K562 (cell line): ENCODE results near the gene MAGI1. TPM values are rescaled to one million over a fixed set of nuclear protein-coding genes. Genes with fewer than 3 reads are reported as not detected.

ENCODE experiments used
- ATAC-seq: fragments of 200-7000 bp; cut with Tn5 transposase; 3 replicates; pipeline ENCODE4 v1.9.1; 2020; ENCODE audit warnings: moderate library complexity
- BruUV-seq: library from RNA; stranded (reverse); fragments of 400-500 nt; replicated peaks from 2 replicates; lab custom pipeline; 2021; lab: Mats Ljungman, UMichigan
- CTCF ChIA-PET: fragments of 300-600 bp; formaldehyde crosslinking; extraction: SDS; loops from one replicate; lab custom pipeline; 2021; ENCODE audit warnings: low intra/inter-chr PET ratio; lab: Yijun Ruan, JAX
- POLR2A ChIA-PET: fragments of 300-600, 350-650 bp; sonication (Branson Sonifier 250); formaldehyde crosslinking; extraction: SDS; loops from one replicate; lab custom pipeline; 2021; ENCODE audit warnings: antibody characterized with exemption, inconsistent platforms; lab: Yijun Ruan, JAX
- DNase-seq, 4 experiments: peaks; one replicate each; pipeline versions ENCODE4 v3.0.0 to v3.0.0-alpha.2; 2011 to 2018; ENCODE audit warnings: low spot score in 3 of 4, mixed read lengths in 3 of 4; ENCODE audit errors: extremely low read depth in 1 of 4
- FAIRE-seq: peaks from 2 replicates; lab custom pipeline; 2011; peaks lifted over from hg19 to GRCh38; lab: Jason Lieb, UNC
- H2AFZ ChIP-seq: 2 replicates; pipeline ENCODE4 v1.6.0; 2011; ENCODE audit warnings: low read depth, low read length, control low read depth, inconsistent platforms
- H3K27ac ChIP-seq: fragments of 200-600 bp; 3 replicates; pipeline ENCODE4 v1.8.0; 2011; ENCODE audit warnings: low read depth, mild to moderate bottlenecking, control low read depth, inconsistent platforms, low read length, moderate library complexity, mixed read lengths; ENCODE audit errors: extremely low read depth
- H3K27me3 ChIP-seq, 2 experiments: fragments of 300-600 bp in 1 of 2; 2 replicates in 1 of 2; 3 replicates in 1 of 2; pipeline versions ENCODE4 v1.6.0 to v1.8.0; 2011; ENCODE audit warnings: inconsistent platforms in 2 of 2, low read length in 2 of 2, mild to moderate bottlenecking in 1 of 2, mixed read lengths in 1 of 2, moderate library complexity in 1 of 2; ENCODE audit not compliant: control insufficient read depth in 2 of 2, insufficient read depth in 2 of 2
- H3K36me3 ChIP-seq: fragments of 300-600 bp; 3 replicates; pipeline ENCODE4 v1.8.0; 2011; ENCODE audit warnings: mild to moderate bottlenecking, low read length, inconsistent platforms; ENCODE audit not compliant: control insufficient read depth, insufficient read depth
- H3K4me1 ChIP-seq, 2 experiments: fragments of 200-600 bp in 1 of 2; replicated peaks in 1 of 2; 2 replicates in 1 of 2; 3 replicates in 1 of 2; pipeline versions ENCODE4 v1.5.1 to v1.8.0; 2011; ENCODE audit warnings: inconsistent platforms in 2 of 2, low read length in 2 of 2, mild to moderate bottlenecking in 1 of 2, mixed read lengths in 1 of 2, moderate library complexity in 1 of 2; ENCODE audit not compliant: control insufficient read depth in 2 of 2, insufficient read depth in 2 of 2
- H3K4me2 ChIP-seq: 2 replicates; pipeline ENCODE4 v1.6.1; 2011; ENCODE audit warnings: low read length, control low read depth, inconsistent platforms, mixed read lengths; ENCODE audit not compliant: insufficient read depth
- H3K4me3 ChIP-seq: fragments of 200-600 bp; sonication (generic), shearing (Covaris generic); 2 replicates; pipeline ENCODE4 v1.5.1; 2016; ENCODE audit warnings: control low read depth, inconsistent platforms
- H3K79me2 ChIP-seq: fragments of 200-600 bp; 3 replicates; pipeline ENCODE4 v1.8.0; 2011; ENCODE audit warnings: low read length, inconsistent platforms; ENCODE audit not compliant: control insufficient read depth, insufficient read depth
- H3K9ac ChIP-seq, 2 experiments: 2 replicates each; pipeline versions ENCODE4 v1.6.0 to v1.6.1; 2011; ENCODE audit warnings: low read depth in 2 of 2, low read length in 2 of 2, control low read depth in 1 of 2, inconsistent platforms in 1 of 2, mild to moderate bottlenecking in 1 of 2, mixed read lengths in 1 of 2; ENCODE audit not compliant: insufficient read depth in 1 of 2
- H3K9me1 ChIP-seq: one replicate; pipeline ENCODE4 v1.6.0; 2011; ENCODE audit warnings: inconsistent platforms, mild to moderate bottlenecking, low read length, moderate library complexity; ENCODE audit not compliant: control insufficient read depth, insufficient read depth
- H3K9me3 ChIP-seq: replicated peaks from 2 replicates; pipeline ENCODE4 v1.5.1; 2011; ENCODE audit warnings: low read depth, low read length, inconsistent platforms; ENCODE audit not compliant: control insufficient read depth, insufficient read depth
- H4K20me1 ChIP-seq: replicated peaks from 2 replicates; pipeline ENCODE4 v1.6.1; 2011; ENCODE audit warnings: low read length, inconsistent platforms, mixed read lengths; ENCODE audit not compliant: control insufficient read depth, insufficient read depth
- ATF7 ChIP-seq: fragments of 450-650 bp; IDR thresholded peaks from 2 replicates; pipeline ENCODE4 v1.7.1; 2014; ENCODE audit warnings: mild to moderate bottlenecking, moderate library complexity
- CC2D1A ChIP-seq: fragments of 450-650 bp; IDR thresholded peaks from 2 replicates; pipeline ENCODE4 v1.6.1; 2017; ENCODE audit warnings: mild to moderate bottlenecking
- HMG20B ChIP-seq: fragments of 250-450 bp; sonication (Bioruptor Pico); IDR thresholded peaks from 2 replicates; pipeline ENCODE4 v1.5.0; 2021; ENCODE audit warnings: mild to moderate bottlenecking
- MAFK ChIP-seq: IDR thresholded peaks from 2 replicates; pipeline ENCODE4 v1.6.1; 2011; ENCODE audit warnings: low read length, improper control_type of control experiment
- MECOM ChIP-seq: fragments of 250-450 bp; sonication (Bioruptor Pico); IDR thresholded peaks from 2 replicates; pipeline ENCODE4 v1.8.0; 2022; ENCODE audit warnings: inconsistent platforms
- MEF2A ChIP-seq: IDR thresholded peaks from 2 replicates; pipeline ENCODE4 v1.6.1; 2011; ENCODE audit warnings: low read depth, mild to moderate bottlenecking, low read length, moderate library complexity; ENCODE audit not compliant: control insufficient read depth
- NCOR1 ChIP-seq: fragments of 450-650 bp; IDR thresholded peaks from 2 replicates; pipeline ENCODE4 v1.6.1; 2016; ENCODE audit warnings: mild to moderate bottlenecking, moderate library complexity
- NONO ChIP-seq, 2 experiments: fragments of 200-400 bp in 1 of 2; fragments of 450-650 bp in 1 of 2; formaldehyde crosslinking in 1 of 2; IDR thresholded peaks; 2 replicates each; pipeline ENCODE4 v1.6.1; 2017; ENCODE audit warnings: low read depth in 2 of 2, mild to moderate bottlenecking in 2 of 2, moderate library complexity in 2 of 2, low read length in 1 of 2
- PML ChIP-seq: IDR thresholded peaks from 2 replicates; pipeline ENCODE4 v1.6.1; 2012; ENCODE audit warnings: low read length, inconsistent platforms
- SMARCB1 ChIP-seq: IDR thresholded peaks from 2 replicates; pipeline ENCODE4 v1.6.1; 2011; ENCODE audit warnings: improper control_type of control experiment, low read depth; ENCODE audit not compliant: insufficient read length
- SP2 ChIP-seq: IDR thresholded peaks from 2 replicates; pipeline ENCODE4 v1.6.1; 2011; ENCODE audit warnings: mild to moderate bottlenecking, low read depth, low read length, moderate library complexity; ENCODE audit not compliant: poor library complexity, severe bottlenecking; ENCODE audit errors: extremely low read depth
- TCFL5 ChIP-seq: fragments of 250-450 bp; sonication (Bioruptor Pico); conservative IDR thresholded peaks from 2 replicates; pipeline ENCODE4 v1.6.1; 2021; ENCODE audit warnings: mild to moderate bottlenecking, moderate library complexity, matching md5 sums
- XRCC4 ChIP-seq: IDR thresholded peaks from one replicate; pipeline ENCODE4 v1.6.1; 2011; ENCODE audit not compliant: insufficient read depth, insufficient read length; ENCODE audit errors: extremely low read depth
- ZNF316 ChIP-seq: fragments of 450-650 bp; IDR thresholded peaks from 2 replicates; pipeline ENCODE4 v1.6.1; 2016
- WGBS: fragments of 100-300 bp; shearing (Covaris generic); methylation state at CpG from one replicate; pipeline ENCODE4 v1.1.6; 2016; ENCODE audit warnings: low coverage, mixed read lengths; ENCODE audit not compliant: insufficient coverage; ENCODE audit errors: missing lambda C conversion rate; 5-methylcytosine and 5-hydroxymethylcytosine counted together
- in situ Hi-C: fragments of 300-500 bp; cut with MboI; formaldehyde crosslinking; loops from 4 replicates; pipeline ENCODE4 v1.15.0; 2018; ENCODE audit warnings: inconsistent platforms, mixed read lengths
- intact Hi-C: fragments of 100-400 bp; cut with micrococcal nuclease; formaldehyde crosslinking; loops from 2 replicates; pipeline ENCODE4 v1.14.2; 2022
- polyA plus RNA-seq, 8 experiments: library from polyadenylated mRNA; depleted of rRNA in 4 of 8; stranded (reverse) in 5 of 8; unstranded in 3 of 8; fragments of >200 nt; fragmentation: Nextera tagmentation in 2 of 8; fragmentation: Illumina TruSeq in 1 of 8; extraction: Ambion mirVana in 2 of 8; extraction: Trizol in 1 of 8; gene quantifications; 2 replicates each; pipeline versions ENCODE4 v1.2.1 to v1.2.3, GENCODE V29; 2011 to 2014; ENCODE audit warnings: inconsistent platforms in 1 of 8, missing spikeins in 1 of 8
- total RNA-seq, 7 experiments: library from RNA; depleted of rRNA in 6 of 7; stranded (reverse); fragments of >200 nt in 6 of 7; fragmentation: Illumina TruSeq in 2 of 7; extraction: Trizol in 2 of 7; gene quantifications; 2 replicates each; pipeline versions ENCODE4 v1.2.1 to v1.2.3, GENCODE V29; 2011 to 2021; ENCODE audit warnings: low replicate concordance in 1 of 7
- TF ChIP-seq, protein P1 (sequence below): sonication (generic); formaldehyde crosslinking; IDR thresholded peaks from 2 replicates; pipeline ENCODE4 v1.8.0; 2023; ENCODE audit warnings: missing genetic modification reagents, mild to moderate bottlenecking, borderline replicate concordance

MAGI1 gene
- total and polyA plus RNA-seq, 9 of the 15 experiments (the other 6 are each of a cell fraction or from before 2014, with no cell fraction given) = 7.8 to 59.4 (median 43.2) TPM

DNA sequence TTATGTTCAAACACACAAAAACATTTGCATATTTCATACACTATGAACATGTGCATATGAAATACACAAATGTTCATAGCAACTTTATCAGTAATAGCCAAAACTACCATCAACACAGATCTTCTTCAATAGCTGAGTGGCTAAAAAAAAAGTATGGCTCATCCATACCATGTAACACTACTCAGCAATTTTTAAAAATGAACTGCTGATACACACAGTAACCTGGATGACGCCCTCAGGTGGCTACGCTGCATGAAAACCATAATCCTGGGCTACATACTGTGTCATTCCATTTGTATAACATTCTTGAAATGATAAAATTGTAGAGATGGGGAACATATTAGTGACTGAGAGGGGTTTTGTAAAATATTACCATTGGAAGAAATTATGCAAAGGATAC lies 243.6 kb downstream of the MAGI1 start (continued):
- peak; percentile 58; the same call in 1 of the 2 replicates for TF ChIP-seq ZNF316
- no peak for TF ChIP-seq ATF7
- no peak for TF ChIP-seq TCFL5 (CRISPR knock-in tag)
- TF ChIP-seq MAFK = peak; percentile 4; the same call in 1 of the 2 replicates

- Histone ChIP-seq H3K4me1 (no peaks in the 10 kb centered on the region), H3K9me3 (no peaks in the 10 kb centered on the region), H3K27ac (no peak overlapping the region), H3K4me3 (no peak overlapping the region), H3K79me2 (no peaks in the 10 kb centered on the region), H3K27me3 (peaks cover 2 to 5% of the 10 kb centered on the region in 2 experiments; a peak in 2 of 5 replicates), H3K36me3 (no peaks in the 10 kb centered on the region), H2AFZ (no peak overlapping the region), H4K20me1 (no peaks in the 10 kb centered on the region), H3K4me2 (no peak overlapping the region), H3K9me1 (no peaks in the 10 kb centered on the region), H3K9ac (no peak overlapping the region)
- DNase-seq (no peak), ATAC-seq (no peak), FAIRE-seq (no peak)
- no TSS peak for BruUV-seq
- in situ Hi-C loops (loop anchor here (25.0 kb wide), 1 partner anchor 344 kb away; no protein-coding TSS in a partner anchor), intact Hi-C loops (no loop called here)
- ChIA-PET POLR2A (no interaction called here), CTCF (no interaction called here)
- under 1% methylated on average over 8 of the region's 8 CpGs for WGBS
- TF ChIP-seq NCOR1 = no peak
- no peak for TF ChIP-seq NONO (IDR thresholded peaks at IDR 0.05; ENCODE audit: low read depth in 2 of 2, low read length in 1 of 2)
- no peak for TF ChIP-seq CC2D1A
- no peak for TF ChIP-seq MEF2A
- TF ChIP-seq SP2 = no peak
- no peak for TF ChIP-seq HMG20B (CRISPR knock-in tag)
- TF ChIP-seq XRCC4 = no peak
- TF ChIP-seq, protein P1, sequence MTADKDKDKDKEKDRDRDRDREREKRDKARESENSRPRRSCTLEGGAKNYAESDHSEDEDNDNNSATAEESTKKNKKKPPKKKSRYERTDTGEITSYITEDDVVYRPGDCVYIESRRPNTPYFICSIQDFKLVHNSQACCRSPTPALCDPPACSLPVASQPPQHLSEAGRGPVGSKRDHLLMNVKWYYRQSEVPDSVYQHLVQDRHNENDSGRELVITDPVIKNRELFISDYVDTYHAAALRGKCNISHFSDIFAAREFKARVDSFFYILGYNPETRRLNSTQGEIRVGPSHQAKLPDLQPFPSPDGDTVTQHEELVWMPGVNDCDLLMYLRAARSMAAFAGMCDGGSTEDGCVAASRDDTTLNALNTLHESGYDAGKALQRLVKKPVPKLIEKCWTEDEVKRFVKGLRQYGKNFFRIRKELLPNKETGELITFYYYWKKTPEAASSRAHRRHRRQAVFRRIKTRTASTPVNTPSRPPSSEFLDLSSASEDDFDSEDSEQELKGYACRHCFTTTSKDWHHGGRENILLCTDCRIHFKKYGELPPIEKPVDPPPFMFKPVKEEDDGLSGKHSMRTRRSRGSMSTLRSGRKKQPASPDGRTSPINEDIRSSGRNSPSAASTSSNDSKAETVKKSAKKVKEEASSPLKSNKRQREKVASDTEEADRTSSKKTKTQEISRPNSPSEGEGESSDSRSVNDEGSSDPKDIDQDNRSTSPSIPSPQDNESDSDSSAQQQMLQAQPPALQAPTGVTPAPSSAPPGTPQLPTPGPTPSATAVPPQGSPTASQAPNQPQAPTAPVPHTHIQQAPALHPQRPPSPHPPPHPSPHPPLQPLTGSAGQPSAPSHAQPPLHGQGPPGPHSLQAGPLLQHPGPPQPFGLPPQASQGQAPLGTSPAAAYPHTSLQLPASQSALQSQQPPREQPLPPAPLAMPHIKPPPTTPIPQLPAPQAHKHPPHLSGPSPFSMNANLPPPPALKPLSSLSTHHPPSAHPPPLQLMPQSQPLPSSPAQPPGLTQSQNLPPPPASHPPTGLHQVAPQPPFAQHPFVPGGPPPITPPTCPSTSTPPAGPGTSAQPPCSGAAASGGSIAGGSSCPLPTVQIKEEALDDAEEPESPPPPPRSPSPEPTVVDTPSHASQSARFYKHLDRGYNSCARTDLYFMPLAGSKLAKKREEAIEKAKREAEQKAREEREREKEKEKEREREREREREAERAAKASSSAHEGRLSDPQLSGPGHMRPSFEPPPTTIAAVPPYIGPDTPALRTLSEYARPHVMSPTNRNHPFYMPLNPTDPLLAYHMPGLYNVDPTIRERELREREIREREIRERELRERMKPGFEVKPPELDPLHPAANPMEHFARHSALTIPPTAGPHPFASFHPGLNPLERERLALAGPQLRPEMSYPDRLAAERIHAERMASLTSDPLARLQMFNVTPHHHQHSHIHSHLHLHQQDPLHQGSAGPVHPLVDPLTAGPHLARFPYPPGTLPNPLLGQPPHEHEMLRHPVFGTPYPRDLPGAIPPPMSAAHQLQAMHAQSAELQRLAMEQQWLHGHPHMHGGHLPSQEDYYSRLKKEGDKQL (CRISPR knock-in tag) = no peak
- TF ChIP-seq PML = no peak
- TF ChIP-seq SMARCB1 = no peak
- no peak for TF ChIP-seq MECOM
These were observed 245.1 kb downstream of the MAGI1 start for GRCh38 chr3:65793495-65794200.
